Fibroblast of lung (primary cell): ENCODE results near the gene CRTAC1. TPM values are rescaled to one million over a fixed set of nuclear protein-coding genes. Genes with fewer than 3 reads are reported as not detected.

Experiments
- DNase-seq, 2 donors: peaks; one replicate each; pipeline versions ENCODE4 v3.0.0 to v3.0.0-alpha.2; 2010; ENCODE audit warnings: low read depth in 2 of 2
- H2AFZ ChIP-seq: 2 replicates; pipeline ENCODE4 v1.5.1; 2012; ENCODE audit warnings: low read length, control low read depth, inconsistent platforms
- H3K27ac ChIP-seq: 2 replicates; pipeline ENCODE4 v1.5.1; 2011; ENCODE audit warnings: low read length, control low read depth; ENCODE audit not compliant: insufficient read depth
- H3K27me3 ChIP-seq: 2 replicates; pipeline ENCODE4 v1.5.1; 2011; ENCODE audit warnings: mild to moderate bottlenecking, low read length; ENCODE audit not compliant: control insufficient read depth, insufficient read depth
- H3K36me3 ChIP-seq: 2 replicates; pipeline ENCODE4 v1.5.1; 2011; ENCODE audit warnings: low read length; ENCODE audit not compliant: control insufficient read depth, insufficient read depth
- H3K4me1 ChIP-seq: 2 replicates; pipeline ENCODE4 v1.5.1; 2011; ENCODE audit warnings: low read length; ENCODE audit not compliant: control insufficient read depth, insufficient read depth; ENCODE audit errors: extremely low read depth
- H3K4me2 ChIP-seq: 2 replicates; pipeline ENCODE4 v1.5.1; 2011; ENCODE audit warnings: low read length, control low read depth; ENCODE audit not compliant: insufficient read depth; ENCODE audit errors: extremely low read depth
- H3K4me3 ChIP-seq, 4 experiments: fragments of 200-600 bp in 1 of 4; sonication (generic) in 1 of 4; replicated peaks in 1 of 4; 2 replicates each; pipeline ENCODE4 v1.5.1; 2011 to 2016; ENCODE audit warnings: low read length in 4 of 4, low read depth in 3 of 4, mild to moderate bottlenecking in 3 of 4, control low read depth in 2 of 4, inconsistent platforms in 1 of 4, mixed read lengths in 1 of 4; ENCODE audit not compliant: insufficient read depth in 1 of 4; ENCODE audit errors: control extremely low read depth in 1 of 4
- H3K79me2 ChIP-seq: 2 replicates; pipeline ENCODE4 v1.5.1; 2012; ENCODE audit warnings: mild to moderate bottlenecking, low read length, inconsistent platforms; ENCODE audit not compliant: control insufficient read depth, insufficient read depth
- H3K9ac ChIP-seq: 2 replicates; pipeline ENCODE4 v1.5.1; 2011; ENCODE audit warnings: mild to moderate bottlenecking, low read length, control low read depth; ENCODE audit not compliant: insufficient read depth
- H3K9me3 ChIP-seq: 2 replicates; pipeline ENCODE4 v1.5.1; 2012; ENCODE audit warnings: low read depth, low read length; ENCODE audit not compliant: control insufficient read depth, insufficient read depth
- H4K20me1 ChIP-seq: 2 replicates; pipeline ENCODE4 v1.5.1; 2011; ENCODE audit warnings: low read length; ENCODE audit not compliant: control insufficient read depth, insufficient read depth; ENCODE audit errors: extremely low read depth
- EZH2 ChIP-seq: IDR thresholded peaks from 2 replicates; pipeline ENCODE4 v1.5.1; 2012; ENCODE audit warnings: low read length, control low read depth, mild to moderate bottlenecking; ENCODE audit errors: missing control alignments
- polyA plus RNA-seq, 2 donors: library from polyadenylated mRNA; depleted of rRNA in 1 of 2; stranded (reverse) in 1 of 2; unstranded in 1 of 2; fragments of >200 nt; gene quantifications; 2 replicates each; pipeline ENCODE4 v1.2.1, GENCODE V29; 2011 to 2012; ENCODE audit warnings: missing spikeins in 1 of 2
- total RNA-seq: library from RNA; depleted of rRNA; stranded (reverse); fragments of >200 nt; gene quantifications from 2 replicates; pipeline ENCODE4 v1.2.1, GENCODE V29; 2014
- TF ChIP-seq, protein P1 (sequence below), 2 donors: IDR thresholded peaks in 1 of 2; conservative IDR thresholded peaks in 1 of 2; 1 replicate in 1 of 2; 2 replicates in 1 of 2; pipeline ENCODE4 v1.5.1; 2011 to 2012; ENCODE audit warnings: low read length in 2 of 2, control low read depth in 1 of 2, inconsistent platforms in 1 of 2, low read depth in 1 of 2, mild to moderate bottlenecking in 1 of 2

Gene CRTAC1
- total and polyA plus RNA-seq, 2 donors (not counting 1 experiment from before 2014, with no cell fraction given) = not detected

GRCh38 chr10:97891497-97892167 is 138.8 kb downstream of the CRTAC1 start:
- TF ChIP-seq, protein P1, sequence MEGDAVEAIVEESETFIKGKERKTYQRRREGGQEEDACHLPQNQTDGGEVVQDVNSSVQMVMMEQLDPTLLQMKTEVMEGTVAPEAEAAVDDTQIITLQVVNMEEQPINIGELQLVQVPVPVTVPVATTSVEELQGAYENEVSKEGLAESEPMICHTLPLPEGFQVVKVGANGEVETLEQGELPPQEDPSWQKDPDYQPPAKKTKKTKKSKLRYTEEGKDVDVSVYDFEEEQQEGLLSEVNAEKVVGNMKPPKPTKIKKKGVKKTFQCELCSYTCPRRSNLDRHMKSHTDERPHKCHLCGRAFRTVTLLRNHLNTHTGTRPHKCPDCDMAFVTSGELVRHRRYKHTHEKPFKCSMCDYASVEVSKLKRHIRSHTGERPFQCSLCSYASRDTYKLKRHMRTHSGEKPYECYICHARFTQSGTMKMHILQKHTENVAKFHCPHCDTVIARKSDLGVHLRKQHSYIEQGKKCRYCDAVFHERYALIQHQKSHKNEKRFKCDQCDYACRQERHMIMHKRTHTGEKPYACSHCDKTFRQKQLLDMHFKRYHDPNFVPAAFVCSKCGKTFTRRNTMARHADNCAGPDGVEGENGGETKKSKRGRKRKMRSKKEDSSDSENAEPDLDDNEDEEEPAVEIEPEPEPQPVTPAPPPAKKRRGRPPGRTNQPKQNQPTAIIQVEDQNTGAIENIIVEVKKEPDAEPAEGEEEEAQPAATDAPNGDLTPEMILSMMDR (conservative IDR thresholded peaks at IDR 0.05 in 1 of 2, IDR thresholded peaks at IDR 0.05 in 1 of 2; ENCODE audit: low read depth in 1 of 2, low read length in 2 of 2) = no peak
- TF ChIP-seq EZH2 = no peak
- H2AFZ ChIP-seq = no peak overlapping the region
- H3K9me3 ChIP-seq = no peaks in the 10 kb centered on the region
- no peaks in the 10 kb centered on the region for H3K36me3 ChIP-seq
- no peak overlapping the region for H3K4me3 ChIP-seq
- H3K27ac ChIP-seq = no peak overlapping the region
- no peaks in the 10 kb centered on the region for H3K27me3 ChIP-seq
- H3K4me2 ChIP-seq = no peak overlapping the region
- H4K20me1 ChIP-seq = no peaks in the 10 kb centered on the region
- no peaks in the 10 kb centered on the region for H3K79me2 ChIP-seq
- peaks cover 4% of the 10 kb centered on the region for H3K4me1 ChIP-seq
- no peak for DNase-seq
- H3K9ac ChIP-seq = no peak overlapping the region

DNA sequence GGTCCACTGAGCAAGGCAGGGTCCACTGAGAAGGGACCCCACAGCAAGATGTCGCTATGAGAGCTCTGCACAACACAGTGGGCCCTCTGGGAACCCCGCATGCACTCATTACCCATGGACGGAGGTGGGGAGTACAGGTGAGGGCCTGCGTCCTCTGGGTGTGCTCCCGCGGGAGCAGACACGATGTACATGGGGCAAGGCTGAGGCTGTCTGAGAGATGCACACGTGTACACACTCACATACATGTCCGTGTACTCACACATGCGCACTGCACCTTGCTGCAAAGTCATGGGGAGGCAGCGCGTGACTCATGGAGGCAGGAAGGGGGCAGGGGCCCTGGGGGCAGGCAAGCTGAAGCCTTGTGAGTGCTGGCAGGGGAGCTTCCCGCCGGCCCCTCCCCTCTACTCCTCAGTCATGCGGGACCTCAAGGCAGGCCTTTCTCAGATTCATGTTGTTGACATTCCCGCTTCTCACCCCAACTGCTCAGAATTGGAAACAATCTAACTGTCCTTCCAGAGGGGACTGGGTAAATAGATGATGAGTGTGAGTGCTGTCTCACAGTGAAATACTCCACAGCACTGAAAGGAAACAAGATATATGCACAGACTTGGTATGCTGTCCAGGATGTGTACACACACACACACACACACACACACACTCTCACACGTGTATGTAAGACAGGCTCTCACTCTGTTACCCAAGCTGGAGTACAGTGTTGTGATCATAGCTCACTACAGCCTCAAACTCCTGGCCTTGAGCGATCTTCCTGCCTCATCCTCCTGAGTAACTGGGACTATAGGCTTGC is 140.8 kb downstream of the CRTAC1 start:
- peak; percentile 18 to 77 for DNase-seq
- Histone ChIP-seq H2AFZ (no peak overlapping the region), H3K4me3 (no peak overlapping the region), H3K9ac (no peak overlapping the region), H3K9me3 (no peaks in the 10 kb centered on the region), H3K79me2 (no peaks in the 10 kb centered on the region), H3K27me3 (no peaks in the 10 kb centered on the region), H3K27ac (no peak overlapping the region), H3K4me1 (peaks cover 4% of the 10 kb centered on the region), H3K36me3 (no peaks in the 10 kb centered on the region), H3K4me2 (no peak overlapping the region), H4K20me1 (no peaks in the 10 kb centered on the region)
- TF ChIP-seq EZH2 = no peak
- TF ChIP-seq, protein P1 (conservative IDR thresholded peaks at IDR 0.05 in 1 of 2, IDR thresholded peaks at IDR 0.05 in 1 of 2; ENCODE audit: low read depth in 1 of 2, low read length in 2 of 2) = no peak

DNA sequence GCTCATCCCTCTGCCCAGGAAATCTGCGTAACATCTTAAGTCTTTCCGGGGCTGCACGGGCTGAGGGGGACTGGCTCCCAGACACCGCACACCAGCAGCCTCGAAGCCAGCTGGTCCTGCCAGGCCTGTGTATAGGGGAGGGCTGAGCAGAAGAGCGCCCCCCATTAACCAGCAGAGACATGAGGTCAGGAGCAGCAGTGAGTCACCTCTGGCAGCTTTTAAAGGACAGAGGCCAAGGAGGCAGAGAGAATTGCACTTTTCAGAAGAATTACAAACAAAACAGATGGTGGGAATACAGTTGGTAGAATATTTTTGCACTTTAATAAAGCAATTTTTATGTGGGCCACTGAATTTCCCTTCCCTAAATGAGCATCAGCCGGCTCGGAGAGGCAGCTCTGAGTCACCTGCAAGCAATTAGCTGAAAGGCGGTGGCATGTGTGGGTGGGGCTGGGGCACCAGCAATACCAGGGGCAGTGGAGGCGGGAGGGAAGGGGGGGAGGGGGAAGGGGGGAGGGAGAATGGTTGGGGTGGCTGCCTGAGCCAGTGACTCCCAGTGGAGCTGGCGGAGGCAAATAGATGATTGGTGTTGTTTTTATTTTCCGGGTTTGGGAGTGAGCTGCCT is 141.7 kb downstream of the CRTAC1 start:
- Histone ChIP-seq H3K36me3 (no peaks in the 10 kb centered on the region), H3K9ac (no peak overlapping the region), H3K4me2 (no peak overlapping the region), H4K20me1 (no peaks in the 10 kb centered on the region), H2AFZ (no peak overlapping the region), H3K4me3 (no peak overlapping the region), H3K79me2 (no peaks in the 10 kb centered on the region), H3K9me3 (no peaks in the 10 kb centered on the region), H3K4me1 (peaks cover 4% of the 10 kb centered on the region), H3K27ac (no peak overlapping the region), H3K27me3 (no peaks in the 10 kb centered on the region)
- TF ChIP-seq EZH2 = no peak
- TF ChIP-seq, protein P1 (conservative IDR thresholded peaks at IDR 0.05 in 1 of 2, IDR thresholded peaks at IDR 0.05 in 1 of 2; ENCODE audit: low read depth in 1 of 2, low read length in 2 of 2) = no peak
- peak; percentile 37 to 71 for DNase-seq
